NCI-H345 (cell line): ENCODE measurements around the gene MVB12B.
"Not testable (repeated sequence)": the region's sequence is repeated elsewhere in the genome, so short reads cannot be mapped to it uniquely, and the experiment has no call there.

Experiments
- DNase-seq: peaks from one replicate; lab custom pipeline; 2025; lab: John Stamatoyannopoulos, UW

MVB12B gene, protein sequence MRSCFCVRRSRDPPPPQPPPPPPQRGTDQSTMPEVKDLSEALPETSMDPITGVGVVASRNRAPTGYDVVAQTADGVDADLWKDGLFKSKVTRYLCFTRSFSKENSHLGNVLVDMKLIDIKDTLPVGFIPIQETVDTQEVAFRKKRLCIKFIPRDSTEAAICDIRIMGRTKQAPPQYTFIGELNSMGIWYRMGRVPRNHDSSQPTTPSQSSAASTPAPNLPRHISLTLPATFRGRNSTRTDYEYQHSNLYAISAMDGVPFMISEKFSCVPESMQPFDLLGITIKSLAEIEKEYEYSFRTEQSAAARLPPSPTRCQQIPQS

DNA sequence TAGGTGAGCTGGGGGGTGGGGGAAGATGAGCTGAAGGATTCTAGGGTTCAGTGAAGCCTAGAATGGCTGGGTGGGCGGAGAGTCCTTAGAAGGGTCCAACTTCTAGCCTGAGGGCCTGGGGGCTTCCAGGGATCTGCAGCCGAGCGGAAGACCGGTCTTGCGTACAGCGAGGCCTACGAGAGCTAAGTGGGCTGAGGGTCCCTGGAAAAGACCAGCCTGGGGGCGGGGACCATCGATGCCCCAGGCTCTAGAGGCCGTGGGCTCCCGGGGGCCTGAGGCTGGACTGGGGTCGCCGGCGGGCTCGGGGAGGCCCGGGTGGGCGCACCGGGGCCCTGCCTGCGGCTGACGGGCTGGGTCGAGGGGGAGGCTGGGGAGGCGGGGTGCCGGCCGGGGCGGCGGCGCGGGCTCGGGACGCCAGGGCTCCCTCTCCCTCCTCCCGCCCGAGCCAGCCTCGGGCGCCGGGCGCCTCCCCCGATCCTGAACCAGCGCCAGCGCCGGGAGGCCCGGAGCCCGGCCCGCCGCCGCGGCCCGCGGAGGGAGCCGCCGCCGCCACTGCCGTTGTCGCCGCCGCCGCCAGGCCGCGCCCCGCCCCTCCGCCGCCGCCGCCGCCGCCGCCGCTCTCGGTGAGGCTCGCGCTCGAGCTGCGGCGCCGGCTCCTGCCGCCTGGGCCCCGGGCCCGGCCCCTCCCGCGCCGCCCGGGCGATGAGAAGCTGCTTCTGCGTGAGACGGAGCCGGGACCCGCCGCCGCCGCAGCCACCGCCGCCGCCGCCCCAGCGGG is at the start of gene MVB12B:
Gene MVB12B, plus strand, starts transcription at position 602 of the 778 bp plus-strand sequence. Its CDS starts 101 bp downstream, at position 703.
- DNase-seq: peak; percentile 40

- DNase-seq: no peak
These were observed 42.7 kb upstream of the MVB12B start for GRCh38 chr9:126283799-126284465.

DNA sequence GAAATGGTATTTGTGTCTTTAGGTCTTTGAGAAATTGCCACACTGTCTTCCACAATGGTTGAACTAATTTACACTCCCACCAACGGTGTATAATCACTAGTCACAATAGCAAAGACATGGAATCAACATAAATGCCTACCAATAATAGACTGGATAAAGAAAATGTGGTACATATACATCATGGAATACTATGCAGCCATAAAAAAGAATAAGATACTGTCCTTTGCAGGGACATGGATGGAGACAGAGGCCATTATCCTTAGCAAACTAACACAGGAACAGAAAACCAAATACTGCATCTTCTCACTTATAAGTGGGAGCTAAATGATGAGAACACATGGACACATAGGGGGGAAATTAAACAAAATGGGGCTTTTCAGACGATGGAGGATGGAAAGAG is 41.0 kb upstream of the MVB12B start:
- DNase-seq: not testable (repeated sequence)

GRCh38 chr9:126287166-126287866 is 39.3 kb upstream of the MVB12B start:
- DNase-seq: no peak

GRCh38 chr9:126290871-126291270 is 35.8 kb upstream of the MVB12B start:
- no peak for DNase-seq

- DNase-seq: no peak
These were observed 34.7 kb upstream of the MVB12B start for GRCh38 chr9:126291925-126292324.

DNA sequence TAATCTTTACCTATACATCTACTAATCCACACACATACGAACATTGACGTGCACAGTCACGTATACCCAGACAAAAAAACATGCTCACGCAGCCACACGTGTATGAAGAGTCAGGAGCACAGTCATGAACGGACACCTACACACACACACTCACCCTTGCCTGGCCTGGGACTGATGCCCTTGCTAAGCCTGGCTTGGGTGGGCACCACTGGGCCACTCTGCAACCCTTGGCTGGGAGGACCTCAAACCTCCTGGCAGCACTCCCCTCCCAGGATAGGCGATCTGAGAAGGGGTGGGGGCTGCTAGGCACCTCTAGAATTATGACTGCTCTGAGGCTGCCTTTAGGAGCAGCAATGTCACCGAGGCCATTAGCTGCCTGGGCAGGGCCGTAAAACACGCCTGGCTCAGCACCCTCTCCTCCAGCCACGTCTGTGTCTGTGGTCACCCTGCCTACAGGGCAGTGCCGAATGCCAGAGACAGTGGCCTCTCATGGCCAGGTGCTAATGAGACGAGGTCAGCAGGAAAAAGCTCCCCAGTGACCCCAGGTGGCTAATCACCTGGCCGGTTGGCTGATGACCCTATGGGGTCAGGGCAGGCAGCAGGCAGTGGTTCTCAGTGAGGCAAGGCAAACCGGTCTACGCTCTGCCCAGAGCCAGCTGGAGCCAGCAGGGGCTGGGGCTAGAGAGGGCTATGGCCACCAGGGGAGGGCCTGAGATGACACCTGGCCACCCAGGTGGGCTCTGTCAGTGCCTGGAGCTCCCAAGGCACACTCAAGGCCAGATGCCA is 33.7 kb upstream of the MVB12B start:
- no peak for DNase-seq

- DNase-seq: no peak
These were observed 33.1 kb upstream of the MVB12B start for GRCh38 chr9:126293522-126293889.

- DNase-seq: no peak
These were observed 32.1 kb upstream of the MVB12B start for GRCh38 chr9:126294331-126295081.

DNA sequence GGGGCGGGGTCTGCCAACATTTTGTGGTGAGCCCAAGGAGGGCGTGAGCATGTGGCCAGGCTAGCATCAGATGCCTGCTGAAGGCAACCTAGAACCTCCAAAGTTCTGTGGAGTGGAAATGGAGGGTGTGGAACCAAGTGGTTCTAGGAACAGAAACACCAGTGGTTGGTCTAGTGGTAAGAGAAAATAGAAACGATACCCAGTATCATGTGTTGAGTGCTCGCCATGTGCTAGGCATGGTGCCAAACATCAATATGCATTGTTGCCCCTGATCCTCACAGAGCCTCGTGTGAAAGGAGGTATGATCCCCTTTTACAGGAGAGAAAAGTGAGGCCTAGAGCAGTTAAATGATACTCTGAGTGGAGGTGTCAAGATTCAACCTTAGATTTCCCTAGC is 31.5 kb upstream of the MVB12B start:
- DNase-seq: no peak

DNA sequence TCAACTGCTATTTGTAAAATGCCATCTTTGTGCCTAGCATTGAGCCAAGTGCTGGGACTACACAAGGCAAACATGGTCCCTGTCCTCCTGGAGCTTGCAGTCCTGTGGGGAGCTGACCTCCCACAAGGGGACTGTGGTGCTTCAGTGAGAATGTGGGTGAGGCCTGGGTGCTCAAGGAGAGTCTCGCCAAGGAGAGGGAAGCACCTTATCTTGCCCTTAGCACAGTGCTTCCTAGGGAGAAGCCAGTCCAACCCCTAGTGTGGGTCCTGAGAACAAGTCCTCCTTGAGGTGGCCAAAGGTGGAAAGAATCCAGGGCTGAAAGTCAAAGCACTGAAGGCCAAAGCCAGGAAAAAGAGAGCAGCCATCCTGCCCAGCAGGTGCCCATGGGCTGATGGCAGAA is 31.1 kb upstream of the MVB12B start:
- DNase-seq: no peak

DNA sequence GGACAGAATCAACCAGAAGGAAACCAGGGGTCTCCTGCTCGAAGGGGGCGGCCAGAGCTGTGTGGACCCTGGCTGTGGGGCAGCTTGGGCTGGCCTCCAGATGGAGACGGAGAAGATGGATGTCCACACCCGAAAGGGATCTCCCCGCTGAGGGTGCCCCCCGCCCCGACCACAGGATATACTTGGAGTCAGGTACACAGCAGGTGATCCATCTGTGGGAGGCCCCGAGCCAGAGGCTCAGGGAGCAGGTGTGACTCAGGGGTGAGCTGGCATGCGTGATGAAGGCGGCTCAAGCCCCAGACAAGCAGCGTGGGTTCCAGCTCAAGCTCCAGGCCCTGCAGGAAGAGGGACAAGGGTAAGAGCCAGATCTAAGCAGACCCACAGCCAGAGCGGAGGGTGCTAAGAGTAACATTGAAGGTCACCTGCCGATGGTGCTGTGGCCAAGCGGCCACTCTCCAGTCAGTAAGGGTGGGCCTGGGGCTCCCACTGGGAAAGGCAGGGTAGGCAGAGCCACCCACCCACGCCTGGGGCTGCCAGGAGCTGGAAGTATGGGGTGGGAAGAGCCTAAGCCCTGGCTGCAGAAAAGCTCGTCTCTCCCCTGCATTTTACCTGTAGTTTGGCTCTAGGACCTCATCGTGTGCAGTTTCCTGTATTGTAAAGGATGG is 30.6 kb upstream of the MVB12B start:
- DNase-seq: no peak

GRCh38 chr9:126296687-126297086 is 29.9 kb upstream of the MVB12B start:
- no peak for DNase-seq

DNA sequence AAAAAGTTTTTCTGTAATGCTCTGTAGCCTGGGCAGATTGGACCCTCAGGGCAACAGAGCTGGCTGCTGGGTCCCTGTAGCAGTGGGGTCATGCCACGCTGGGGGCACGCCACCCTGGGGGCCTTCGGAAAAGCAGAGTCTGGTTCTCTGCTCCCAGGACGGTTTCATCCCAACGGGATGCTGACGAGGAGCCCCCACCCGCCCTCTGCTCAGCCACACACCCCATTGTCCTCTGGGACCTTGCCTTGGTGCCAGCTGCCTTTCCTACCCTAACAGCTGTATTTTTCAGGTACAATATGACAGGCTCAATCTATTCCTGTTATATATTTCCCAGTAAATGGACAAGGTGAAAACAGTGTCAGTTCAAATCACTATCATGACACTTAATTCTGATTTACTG is 29.0 kb upstream of the MVB12B start:
- DNase-seq: no peak

DNA sequence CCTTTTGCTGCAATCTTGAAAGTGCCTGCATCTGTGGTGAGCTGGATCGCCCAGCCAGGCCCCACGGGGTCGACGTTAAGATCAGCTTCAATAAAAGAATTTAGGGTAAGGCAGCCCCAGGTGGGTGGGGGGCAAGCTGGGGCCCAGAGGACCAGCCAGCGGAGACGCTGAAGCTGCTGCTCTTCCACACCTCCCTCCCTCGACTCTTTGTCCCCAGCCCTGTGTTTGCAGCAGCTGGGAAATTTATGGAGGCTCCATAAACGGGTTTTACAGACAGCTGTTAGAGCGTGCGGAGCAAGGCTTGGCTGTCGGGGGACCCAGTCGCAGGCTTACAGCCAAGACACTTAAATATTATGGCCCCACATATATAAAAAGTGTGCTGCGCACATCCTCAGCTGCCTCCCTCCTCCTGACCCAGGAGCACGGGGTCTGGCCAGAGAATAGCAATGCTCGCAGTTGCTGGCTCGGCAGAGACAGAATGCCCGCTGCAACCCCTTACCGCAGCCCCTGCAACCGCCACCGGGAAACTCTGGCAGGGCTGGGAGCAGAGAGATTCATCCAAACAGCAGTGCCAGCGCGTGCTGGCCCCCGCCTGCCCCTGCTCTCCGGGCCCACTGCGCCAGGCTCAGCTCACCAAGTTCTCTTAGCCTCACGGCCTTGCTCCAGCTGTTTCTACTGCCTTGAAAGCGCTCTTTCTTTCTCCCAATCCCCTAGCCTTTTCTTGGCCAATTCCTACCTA is 28.4 kb upstream of the MVB12B start:
- no peak for DNase-seq

DNA sequence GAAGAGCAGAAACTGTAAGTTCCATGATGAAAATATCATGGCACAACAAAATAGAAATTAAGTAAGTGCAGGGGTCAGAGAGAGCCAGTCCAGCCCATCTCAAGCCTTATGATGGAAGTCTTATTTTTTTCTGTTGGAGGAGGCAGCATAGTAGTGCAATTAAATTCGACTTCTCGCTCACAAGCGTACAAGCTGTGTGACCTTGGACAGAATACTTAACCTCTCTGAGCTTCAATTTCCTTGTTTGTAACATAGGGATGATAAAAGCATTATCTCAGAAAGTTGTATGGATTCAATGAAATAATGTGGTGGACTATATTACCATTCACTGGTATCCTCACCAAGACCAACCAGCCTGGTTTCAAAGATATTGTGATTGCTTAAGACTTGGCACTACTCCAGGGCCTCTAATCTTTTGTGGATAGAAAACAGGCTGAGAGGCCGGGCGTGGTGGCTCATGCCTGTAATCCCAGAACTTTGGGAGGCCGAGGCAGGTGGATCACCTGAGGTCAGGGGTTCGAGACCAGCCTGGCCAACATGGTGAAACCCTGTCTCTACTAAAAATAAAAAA is 26.8 kb upstream of the MVB12B start:
- DNase-seq: no peak

- no peak for DNase-seq
These were observed 25.4 kb upstream of the MVB12B start for GRCh38 chr9:126301196-126301595.

DNA sequence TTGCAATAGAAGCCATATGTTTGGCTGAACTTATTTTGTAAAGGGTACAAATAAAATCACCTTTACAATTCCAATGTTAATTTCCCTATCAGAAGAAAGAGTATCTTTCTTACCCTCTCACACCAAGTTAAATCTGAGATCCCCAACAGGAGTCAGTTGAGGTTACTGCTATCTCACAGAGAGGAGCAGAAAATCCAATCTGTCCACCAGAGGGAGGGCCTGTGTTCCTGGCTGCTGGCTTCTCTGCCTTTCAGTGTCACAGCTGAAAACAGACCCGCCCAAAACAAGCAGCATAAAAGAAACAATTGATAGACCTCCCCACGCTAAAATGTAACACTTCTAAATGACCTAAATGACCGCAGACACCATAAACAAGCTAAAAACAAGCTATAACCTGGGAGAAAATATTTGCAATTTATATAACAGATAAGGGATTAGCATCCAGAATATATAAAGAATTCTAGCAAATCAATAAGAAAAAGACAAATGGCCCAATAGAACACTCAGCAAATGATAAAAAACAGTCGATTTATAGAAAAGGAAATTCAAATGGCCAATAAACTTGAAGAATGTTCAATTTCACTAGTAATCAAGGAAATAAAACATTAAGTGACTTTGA is 24.5 kb upstream of the MVB12B start:
- DNase-seq: peak; percentile 69

DNA sequence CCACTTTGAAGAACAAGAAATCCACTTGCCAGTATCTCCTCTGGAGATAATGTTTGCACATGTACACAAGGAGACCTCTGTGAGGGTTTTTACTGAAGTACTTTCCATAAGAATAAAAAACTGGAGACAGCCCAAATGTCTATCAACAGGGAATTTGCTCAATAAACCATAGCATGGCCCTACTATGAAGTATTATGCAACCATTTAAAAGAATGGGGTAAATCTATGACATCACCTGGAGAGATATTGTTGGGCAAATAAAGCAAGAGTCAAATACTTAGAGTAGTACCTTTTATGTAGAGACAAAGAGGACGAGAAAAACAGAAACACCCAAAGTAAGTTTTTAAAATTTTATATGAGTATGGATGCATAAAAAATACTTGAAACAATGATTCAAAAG is 23.9 kb upstream of the MVB12B start:
- no peak for DNase-seq
